CD4-positive, CD25-positive, alpha-beta regulatory T cell (primary cell): ENCODE measurements around the gene MYOM1. TPM values are rescaled to one million over a fixed set of nuclear protein-coding genes. Genes with fewer than 3 reads are reported as not detected.

Experiments
- ATAC-seq, 2 donors: fragments of 150-1000 bp; cut with Tn5 transposase; one replicate each; pipeline ENCODE4 v1.10.0; 2021; ENCODE audit warnings: low read depth in 2 of 2, moderate number of reproducible peaks in 2 of 2, moderate library complexity in 1 of 2
- DNase-seq, 3 donors: peaks; one replicate each; pipeline versions ENCODE4 v3.0.0 to v3.0.0-alpha.2; 2012 to 2022; ENCODE audit warnings: mixed read lengths in 1 of 3
- H3K27ac ChIP-seq: one replicate; pipeline ENCODE4 v1.7.0; 2013; ENCODE audit warnings: mild to moderate bottlenecking, low read length; ENCODE audit not compliant: insufficient read depth, poor library complexity, severe bottlenecking
- H3K27me3 ChIP-seq: one replicate; pipeline ENCODE4 v1.7.0; 2013; ENCODE audit warnings: low read length; ENCODE audit not compliant: control insufficient read depth, insufficient read depth
- H3K36me3 ChIP-seq: one replicate; pipeline ENCODE4 v1.7.0; 2013; ENCODE audit warnings: mild to moderate bottlenecking, low read length, moderate library complexity; ENCODE audit not compliant: control insufficient read depth, insufficient read depth
- H3K4me1 ChIP-seq: 2 replicates; pipeline ENCODE4 v1.7.0; 2013; ENCODE audit warnings: mild to moderate bottlenecking, low read length; ENCODE audit not compliant: insufficient read depth, control insufficient read depth, poor library complexity, severe bottlenecking
- H3K4me3 ChIP-seq: one replicate; pipeline ENCODE4 v1.7.0; 2013; ENCODE audit warnings: low read depth, mild to moderate bottlenecking, low read length, moderate library complexity
- H3K9me3 ChIP-seq, 2 experiments: 1 replicate in 1 of 2; 2 replicates in 1 of 2; pipeline ENCODE4 v1.7.0; 2013; ENCODE audit warnings: low read length in 2 of 2, mild to moderate bottlenecking in 1 of 2, moderate library complexity in 1 of 2; ENCODE audit not compliant: control insufficient read depth in 2 of 2
- H3K27ac Mint-ChIP-seq, 3 donors: one replicate each; pipeline ENCODE4 v1.8.0; 2020 to 2022; ENCODE audit warnings: mild to moderate bottlenecking in 3 of 3, mixed read lengths in 3 of 3, moderate library complexity in 2 of 3
- H3K27me3 Mint-ChIP-seq: one replicate; pipeline ENCODE4 v1.8.0; 2022; ENCODE audit warnings: mild to moderate bottlenecking, mixed read lengths
- H3K36me3 Mint-ChIP-seq: one replicate; pipeline ENCODE4 v1.8.0; 2020; ENCODE audit warnings: mixed read lengths
- H3K4me1 Mint-ChIP-seq, 4 donors: one replicate each; pipeline ENCODE4 v1.8.0; 2020 to 2022; ENCODE audit warnings: mixed read lengths in 4 of 4, mild to moderate bottlenecking in 1 of 4
- H3K4me3 Mint-ChIP-seq, 4 donors: one replicate each; pipeline ENCODE4 v1.8.0; 2020 to 2022; ENCODE audit warnings: mild to moderate bottlenecking in 4 of 4, mixed read lengths in 4 of 4, moderate library complexity in 3 of 4
- H3K9me3 Mint-ChIP-seq, 7 donors: one replicate each; pipeline ENCODE4 v1.8.0; 2020 to 2022; ENCODE audit warnings: mixed read lengths in 7 of 7, mild to moderate bottlenecking in 3 of 7, moderate library complexity in 2 of 7
- polyA plus RNA-seq, 4 donors: library from polyadenylated mRNA; unstranded; fragments of 300-500 nt; fragmentation: Illumina TruSeq; gene quantifications; one replicate each; pipeline ENCODE4 v1.2.3, GENCODE V29; 2021
- total RNA-seq: library from RNA; stranded (reverse); gene quantifications from one replicate; pipeline ENCODE4 v1.2.3, GENCODE V29; 2022

The MYOM1 gene
- total and polyA plus RNA-seq, 5 donors from 2014 or later, result 0.03 to 1.4 (median 0.49) TPM

DNA sequence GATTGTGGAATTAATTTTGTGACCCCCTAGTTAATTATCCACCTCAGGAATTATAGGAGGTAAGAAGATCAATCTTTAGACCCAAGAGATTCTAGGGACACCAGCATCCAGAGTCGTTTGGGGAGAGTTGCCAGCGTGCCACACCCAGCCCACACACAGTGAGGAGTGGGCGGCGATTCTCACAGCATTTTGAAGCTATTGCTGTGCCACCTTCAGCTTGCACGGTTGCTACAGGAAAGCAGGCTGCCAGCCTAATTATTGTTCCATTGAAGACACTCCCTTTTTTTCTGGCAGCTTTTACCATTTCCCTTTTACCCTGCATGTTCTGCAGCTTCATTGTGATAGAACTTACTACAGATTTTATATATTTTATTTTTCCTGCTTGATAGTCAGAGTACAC is 14.7 kb upstream of the MYOM1 start:
- Mint-ChIP-seq H3K4me1 (peaks cover 0 to 8% (median 3%) of the 10 kb centered on the region in 4 donors), H3K27me3 (no peaks in the 10 kb centered on the region), H3K36me3 (peaks cover 15% of the 10 kb centered on the region), H3K27ac (no peak overlapping the region), H3K4me3 (no peak overlapping the region), H3K9me3 (no peaks in the 10 kb centered on the region)
- Histone ChIP-seq H3K4me3 (no peak overlapping the region), H3K9me3 (no peaks in the 10 kb centered on the region), H3K27ac (no peak overlapping the region), H3K4me1 (no peaks in the 10 kb centered on the region), H3K27me3 (no peaks in the 10 kb centered on the region), H3K36me3 (no peaks in the 10 kb centered on the region)
- no peak for DNase-seq
- ATAC-seq, result no peak

DNA sequence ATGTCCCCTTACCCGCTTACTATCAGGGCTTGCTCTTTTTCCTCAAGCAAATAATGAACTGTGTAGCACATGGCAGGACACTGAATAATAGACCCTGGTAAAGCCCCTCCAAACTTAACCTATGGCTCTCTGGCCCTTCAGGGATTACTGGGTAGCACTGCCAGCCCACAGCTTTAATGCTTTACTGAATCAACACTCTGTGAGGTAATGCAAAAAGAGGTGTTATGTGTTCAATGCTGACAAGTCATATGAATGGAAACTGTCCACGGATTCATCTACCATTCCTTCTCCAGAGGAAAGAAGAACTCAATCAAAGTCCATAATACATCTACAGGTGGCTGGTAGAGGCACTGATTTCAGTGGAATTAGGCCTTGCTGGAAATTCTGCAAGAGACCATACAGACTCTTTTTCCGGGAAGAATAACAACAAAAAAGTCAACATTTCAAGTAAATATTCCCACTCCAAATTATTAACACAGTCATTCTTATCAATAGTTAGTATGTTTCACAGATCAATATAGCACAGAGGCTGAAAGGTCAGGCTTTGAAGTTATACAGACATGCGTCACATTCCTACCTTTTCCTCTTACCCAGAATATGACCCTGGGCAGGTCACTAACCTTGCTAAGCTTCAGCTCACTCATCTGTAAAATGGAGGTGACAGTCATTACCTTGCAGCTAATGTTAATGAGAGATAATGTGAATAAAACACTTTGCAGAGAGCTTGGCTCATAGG is 13.8 kb upstream of the MYOM1 start:
- ATAC-seq, result no peak
- H3K27me3 Mint-ChIP-seq, result no peaks in the 10 kb centered on the region

DNA sequence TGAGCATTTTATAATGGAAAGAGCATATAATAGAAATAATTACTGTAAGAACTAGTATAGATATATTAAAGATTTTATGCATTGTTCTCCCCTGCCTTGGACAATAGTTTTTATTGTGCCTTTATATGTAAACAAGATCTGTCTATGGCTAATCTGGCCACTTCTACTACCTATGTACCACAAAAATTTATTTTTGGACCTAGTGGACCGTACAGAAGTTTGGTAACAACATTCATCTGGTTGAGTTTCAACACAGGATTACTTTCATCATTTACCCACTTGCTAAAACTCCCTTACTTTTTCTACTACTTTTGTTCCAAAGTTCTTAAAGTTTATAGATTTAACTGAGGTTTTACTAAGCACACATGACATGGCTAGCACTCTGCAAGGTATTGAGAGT is 13.2 kb upstream of the MYOM1 start:
- Histone ChIP-seq H3K4me1 (no peaks in the 10 kb centered on the region), H3K36me3 (no peaks in the 10 kb centered on the region), H3K4me3 (no peak overlapping the region), H3K27ac (no peak overlapping the region), H3K27me3 (no peaks in the 10 kb centered on the region), H3K9me3 (no peaks in the 10 kb centered on the region)
- H3K27ac Mint-ChIP-seq, result no peak overlapping the region
- H3K4me1 Mint-ChIP-seq, result peaks cover 0 to 6% (median 2%) of the 10 kb centered on the region in 4 donors
- H3K36me3 Mint-ChIP-seq, result peaks cover 15% of the 10 kb centered on the region
- ATAC-seq (no peak), DNase-seq (no peak)
- no peaks in the 10 kb centered on the region for H3K27me3 Mint-ChIP-seq
- no peak overlapping the region for H3K4me3 Mint-ChIP-seq
- H3K9me3 Mint-ChIP-seq, result no peaks in the 10 kb centered on the region

More for the DNA sequence above, 13.8 kb upstream of the MYOM1 start:
- H3K36me3 ChIP-seq, result no peaks in the 10 kb centered on the region
- no peaks in the 10 kb centered on the region for H3K4me1 ChIP-seq
- H3K27me3 ChIP-seq, result no peaks in the 10 kb centered on the region
- Mint-ChIP-seq H3K27ac (no peak overlapping the region), H3K4me3 (no peak overlapping the region), H3K36me3 (peaks cover 13% of the 10 kb centered on the region), H3K4me1 (peaks cover 0 to 5% (median 3%) of the 10 kb centered on the region in 4 donors), H3K9me3 (no peaks in the 10 kb centered on the region)
- no peaks in the 10 kb centered on the region for H3K9me3 ChIP-seq
- H3K27ac ChIP-seq, result no peak overlapping the region
- H3K4me3 ChIP-seq, result no peak overlapping the region
- no peak for DNase-seq

DNA sequence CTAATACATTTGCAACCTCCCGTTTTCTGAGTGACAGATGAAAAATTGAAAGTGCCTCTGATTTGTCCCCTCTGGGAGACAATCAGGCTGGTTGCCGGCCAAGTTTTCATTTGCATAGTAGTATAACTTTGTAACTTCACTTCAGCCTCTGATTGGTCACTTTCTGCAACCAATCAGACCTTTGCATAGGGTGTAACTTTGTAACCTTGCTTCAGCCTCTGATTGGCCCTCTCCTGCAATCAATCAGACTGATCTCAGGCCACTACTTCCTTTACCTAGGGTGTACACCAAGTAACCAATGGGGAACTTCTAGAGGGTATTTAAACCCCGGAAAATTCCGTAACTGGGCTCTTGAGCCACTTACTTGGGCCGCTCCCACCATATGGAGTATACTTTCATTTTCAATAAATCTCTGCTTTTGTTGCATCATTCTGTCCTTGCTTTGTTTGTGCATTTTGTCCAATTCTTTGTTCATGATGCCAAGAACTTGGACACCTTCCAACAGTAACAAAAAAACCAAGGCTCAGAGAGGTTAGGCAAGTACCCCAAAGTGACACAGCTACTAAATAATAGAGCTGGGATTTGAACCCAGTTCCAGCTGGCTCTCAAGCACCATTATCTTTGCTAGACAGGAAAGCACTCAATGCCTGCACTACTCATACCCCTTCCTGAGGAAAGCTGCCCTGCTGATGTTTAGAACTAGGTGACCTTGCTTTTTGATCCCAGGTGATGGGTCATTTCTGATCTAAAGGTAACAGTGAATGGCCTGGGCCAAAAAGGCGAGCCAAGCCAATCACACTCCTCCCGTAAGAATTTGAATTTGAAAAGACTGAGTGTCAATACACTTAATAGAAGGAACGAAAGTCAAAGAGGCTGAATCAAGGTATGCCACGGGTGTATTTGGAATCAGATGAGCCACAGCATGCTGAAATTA is 10.9 kb upstream of the MYOM1 start:
- Histone ChIP-seq H3K27me3 (no peaks in the 10 kb centered on the region), H3K36me3 (no peaks in the 10 kb centered on the region), H3K4me3 (no peak overlapping the region), H3K27ac (no peak overlapping the region), H3K4me1 (no peaks in the 10 kb centered on the region), H3K9me3 (no peaks in the 10 kb centered on the region)
- Mint-ChIP-seq H3K4me1 (peaks cover 0 to 6% (median 2%) of the 10 kb centered on the region in 4 donors), H3K4me3 (no peak overlapping the region), H3K9me3 (no peaks in the 10 kb centered on the region), H3K27me3 (peaks cover 6% of the 10 kb centered on the region), H3K27ac (no peak overlapping the region), H3K36me3 (peaks cover 17% of the 10 kb centered on the region)
- ATAC-seq, result no peak
- DNase-seq, result peak in 1 of 3 donors; percentile 24

DNA sequence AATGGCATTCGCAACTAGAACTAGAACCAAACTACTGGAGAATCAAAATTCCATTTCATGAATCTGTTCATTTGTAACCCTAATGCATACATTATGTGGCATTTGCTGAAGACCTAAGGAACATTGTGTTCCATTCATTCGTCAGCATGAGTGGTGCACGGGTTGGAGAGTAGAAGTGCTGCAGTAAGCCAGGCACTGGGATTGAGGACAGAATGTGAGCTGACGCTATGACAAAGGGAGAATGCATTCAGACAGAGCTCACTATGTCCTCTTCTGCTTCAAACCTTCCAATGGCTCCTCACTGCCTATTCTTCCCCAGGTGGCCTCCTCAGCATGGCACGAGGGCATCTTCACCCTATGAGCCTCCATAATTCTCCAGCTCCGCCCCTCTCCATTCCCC is 6.3 kb upstream of the MYOM1 start:
- H3K4me1 ChIP-seq, result no peaks in the 10 kb centered on the region
- ATAC-seq, result no peak
- no peak overlapping the region for H3K27ac ChIP-seq
- no peaks in the 10 kb centered on the region for H3K27me3 ChIP-seq
- DNase-seq, result no peak
- H3K9me3 Mint-ChIP-seq, result no peaks in the 10 kb centered on the region
- H3K4me3 ChIP-seq, result no peak overlapping the region
- H3K27ac Mint-ChIP-seq, result no peak overlapping the region
- H3K4me3 Mint-ChIP-seq, result no peak overlapping the region
- H3K36me3 Mint-ChIP-seq, result peaks cover 11% of the 10 kb centered on the region
- peaks cover 2 to 12% (median 7%) of the 10 kb centered on the region in 4 donors for H3K4me1 Mint-ChIP-seq
- H3K36me3 ChIP-seq, result no peaks in the 10 kb centered on the region
- H3K27me3 Mint-ChIP-seq, result peaks cover 6% of the 10 kb centered on the region
- no peaks in the 10 kb centered on the region for H3K9me3 ChIP-seq

DNA sequence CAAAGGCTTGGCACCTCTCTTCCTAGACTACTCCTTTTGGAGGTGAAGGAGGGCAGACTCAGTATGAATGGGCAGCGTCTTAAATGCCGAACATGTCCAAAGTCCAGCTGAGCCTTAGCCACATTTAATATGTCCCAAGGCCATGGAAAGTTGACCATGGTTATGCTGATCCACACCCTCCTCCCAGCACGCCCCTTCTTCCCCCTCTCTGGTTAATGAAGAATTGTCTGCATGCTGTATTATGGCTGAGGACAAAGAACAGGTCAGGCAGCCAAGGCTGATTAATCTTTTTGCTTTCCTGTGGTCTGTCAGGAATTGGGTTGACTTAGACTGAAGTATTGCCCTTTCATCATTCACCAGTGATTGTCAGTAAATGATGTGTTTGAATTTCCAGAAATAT is 5.8 kb upstream of the MYOM1 start:
- Mint-ChIP-seq H3K27ac (no peak overlapping the region), H3K9me3 (no peaks in the 10 kb centered on the region), H3K4me1 (peaks cover 2 to 12% (median 5%) of the 10 kb centered on the region in 4 donors), H3K36me3 (peaks cover 9% of the 10 kb centered on the region), H3K27me3 (peaks cover 6% of the 10 kb centered on the region), H3K4me3 (no peak overlapping the region)
- no peak for DNase-seq
- ATAC-seq, result no peak
- H3K36me3 ChIP-seq, result no peaks in the 10 kb centered on the region
- H3K27ac ChIP-seq, result no peak overlapping the region
- no peaks in the 10 kb centered on the region for H3K9me3 ChIP-seq
- no peaks in the 10 kb centered on the region for H3K27me3 ChIP-seq
- no peak overlapping the region for H3K4me3 ChIP-seq
- no peaks in the 10 kb centered on the region for H3K4me1 ChIP-seq

DNA sequence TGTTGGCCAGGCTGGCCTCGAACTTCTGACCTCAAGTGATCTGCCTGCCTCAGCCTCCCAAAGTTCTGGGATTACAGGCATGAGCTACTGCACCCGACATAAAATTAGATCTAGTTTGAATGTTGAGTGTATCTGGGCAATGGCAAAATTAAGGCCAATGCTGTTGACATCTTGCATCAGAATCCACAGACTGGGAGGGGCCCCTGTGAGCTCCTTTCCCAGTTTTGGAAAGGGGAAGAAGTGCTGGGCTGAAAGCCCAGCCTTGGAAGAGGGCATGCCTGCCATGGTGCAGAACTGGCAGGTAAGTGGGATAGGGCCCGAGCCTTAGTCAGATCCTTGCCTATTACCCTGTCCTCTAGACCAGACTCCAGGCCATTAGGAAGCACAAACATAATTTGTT is 4.5 kb upstream of the MYOM1 start:
- Histone ChIP-seq H3K4me1 (no peaks in the 10 kb centered on the region), H3K9me3 (no peaks in the 10 kb centered on the region), H3K4me3 (no peak overlapping the region), H3K27ac (no peak overlapping the region), H3K36me3 (no peaks in the 10 kb centered on the region), H3K27me3 (no peaks in the 10 kb centered on the region)
- DNase-seq, result no peak
- Mint-ChIP-seq H3K9me3 (no peaks in the 10 kb centered on the region), H3K27me3 (peaks cover 6% of the 10 kb centered on the region), H3K27ac (no peak overlapping the region), H3K36me3 (peaks cover 9% of the 10 kb centered on the region), H3K4me1 (peaks cover 2 to 12% (median 5%) of the 10 kb centered on the region in 4 donors), H3K4me3 (no peak overlapping the region)
- ATAC-seq, result no peak
